ENCODE results near the gene KCNIP4.

KCNIP4 gene

GRCh38 chr4:21469438-21470300 is 478.9 kb downstream of the KCNIP4 start:
- no peak overlapping the region for H3K4me3 Mint-ChIP-seq
- H3K27ac Mint-ChIP-seq = no peak overlapping the region
- no peaks in the 10 kb centered on the region for H3K36me3 Mint-ChIP-seq
- H3K4me1 Mint-ChIP-seq = no peaks in the 10 kb centered on the region
- DNase-seq (no peak), ATAC-seq (replicated peaks) (no peak)
- no peaks in the 10 kb centered on the region for H3K9me3 Mint-ChIP-seq
- no peaks in the 10 kb centered on the region for H3K27me3 Mint-ChIP-seq

- peaks cover 0 to 1% of the 10 kb centered on the region in 2 donors for H3K9me3 Mint-ChIP-seq
- H3K4me3 Mint-ChIP-seq = no peak overlapping the region
- no peaks in the 10 kb centered on the region for H3K4me1 Mint-ChIP-seq
- ATAC-seq (replicated peaks) = no peak
- H3K36me3 Mint-ChIP-seq = no peaks in the 10 kb centered on the region
- no peak overlapping the region for H3K27ac Mint-ChIP-seq
- DNase-seq = no peak
- H3K27me3 Mint-ChIP-seq = no peaks in the 10 kb centered on the region
Measured at GRCh38 chr4:21467551-21467950, 481.0 kb downstream of the KCNIP4 start.

GRCh38 chr4:21457086-21457840 is 491.3 kb downstream of the KCNIP4 start:
- Mint-ChIP-seq H3K27me3 (no peaks in the 10 kb centered on the region), H3K36me3 (no peaks in the 10 kb centered on the region)

GRCh38 chr4:21454831-21455230 is 493.7 kb downstream of the KCNIP4 start:
- H3K36me3 Mint-ChIP-seq = no peaks in the 10 kb centered on the region
- H3K27me3 Mint-ChIP-seq = no peaks in the 10 kb centered on the region

More at GRCh38 chr4:21457086-21457840, 491.3 kb downstream of the KCNIP4 start:
- H3K27ac Mint-ChIP-seq = no peak overlapping the region
- H3K4me3 Mint-ChIP-seq = no peak overlapping the region
- H3K4me1 Mint-ChIP-seq = no peaks in the 10 kb centered on the region
- no peak for ATAC-seq (replicated peaks)
- DNase-seq = no peak
- H3K9me3 Mint-ChIP-seq = peaks cover 0 to 3% of the 10 kb centered on the region in 2 donors

GRCh38 chr4:21454201-21454600 is 494.4 kb downstream of the KCNIP4 start:
- no peak for ATAC-seq (replicated peaks)
- DNase-seq = no peak
- Mint-ChIP-seq H3K27ac (no peak overlapping the region), H3K27me3 (no peaks in the 10 kb centered on the region), H3K4me1 (no peaks in the 10 kb centered on the region), H3K4me3 (no peak overlapping the region), H3K36me3 (no peaks in the 10 kb centered on the region), H3K9me3 (peaks cover 0 to 3% of the 10 kb centered on the region in 2 donors)

More at GRCh38 chr4:21454831-21455230, 493.7 kb downstream of the KCNIP4 start:
- Mint-ChIP-seq H3K4me1 (no peaks in the 10 kb centered on the region), H3K4me3 (no peak overlapping the region), H3K9me3 (peaks cover 0 to 3% of the 10 kb centered on the region in 2 donors), H3K27ac (no peak overlapping the region)
- DNase-seq (no peak), ATAC-seq (replicated peaks) (no peak)

GRCh38 chr4:21452931-21453330 is 495.6 kb downstream of the KCNIP4 start:
- DNase-seq (no peak), ATAC-seq (replicated peaks) (no peak)
- no peak overlapping the region for H3K27ac Mint-ChIP-seq
- no peak overlapping the region for H3K4me3 Mint-ChIP-seq
- no peaks in the 10 kb centered on the region for H3K4me1 Mint-ChIP-seq
- peaks cover 0 to 3% of the 10 kb centered on the region in 2 donors for H3K9me3 Mint-ChIP-seq
- no peaks in the 10 kb centered on the region for H3K36me3 Mint-ChIP-seq
- no peaks in the 10 kb centered on the region for H3K27me3 Mint-ChIP-seq

GRCh38 chr4:21451032-21451431 is 497.5 kb downstream of the KCNIP4 start:
- H3K36me3 Mint-ChIP-seq = no peaks in the 10 kb centered on the region
- no peaks in the 10 kb centered on the region for H3K27me3 Mint-ChIP-seq
- no peak overlapping the region for H3K27ac Mint-ChIP-seq
- no peak overlapping the region for H3K4me3 Mint-ChIP-seq
- no peaks in the 10 kb centered on the region for H3K4me1 Mint-ChIP-seq
- no peaks in the 10 kb centered on the region for H3K9me3 Mint-ChIP-seq
- ATAC-seq (replicated peaks) (no peak), DNase-seq (no peak)

GRCh38 chr4:21450331-21450730 is 498.2 kb downstream of the KCNIP4 start:
- H3K4me1 Mint-ChIP-seq = no peaks in the 10 kb centered on the region
- H3K27ac Mint-ChIP-seq = no peak overlapping the region
- no peaks in the 10 kb centered on the region for H3K36me3 Mint-ChIP-seq
- H3K4me3 Mint-ChIP-seq = no peak overlapping the region
- no peak for DNase-seq
- no peaks in the 10 kb centered on the region for H3K27me3 Mint-ChIP-seq
- ATAC-seq (replicated peaks) = no peak
- no peaks in the 10 kb centered on the region for H3K9me3 Mint-ChIP-seq

- no peaks in the 10 kb centered on the region for H3K36me3 Mint-ChIP-seq
- ATAC-seq (replicated peaks) (no peak), DNase-seq (no peak)
- H3K4me1 Mint-ChIP-seq = no peaks in the 10 kb centered on the region
- H3K9me3 Mint-ChIP-seq = peaks cover 0 to 4% of the 10 kb centered on the region in 2 donors
- no peak overlapping the region for H3K4me3 Mint-ChIP-seq
- no peaks in the 10 kb centered on the region for H3K27me3 Mint-ChIP-seq
- no peak overlapping the region for H3K27ac Mint-ChIP-seq
Measured at GRCh38 chr4:21447301-21448054, 501.1 kb downstream of the KCNIP4 start.

- Mint-ChIP-seq H3K27me3 (no peaks in the 10 kb centered on the region), H3K9me3 (peaks cover 3 to 4% of the 10 kb centered on the region in 2 donors), H3K27ac (no peak overlapping the region), H3K4me1 (no peaks in the 10 kb centered on the region), H3K36me3 (no peaks in the 10 kb centered on the region), H3K4me3 (no peak overlapping the region)
- DNase-seq (no peak), ATAC-seq (replicated peaks) (no peak)
Measured at GRCh38 chr4:21420166-21420565, 528.4 kb downstream of the KCNIP4 start.

GRCh38 chr4:21415728-21416127 is 532.8 kb downstream of the KCNIP4 start:
- H3K4me1 Mint-ChIP-seq = no peaks in the 10 kb centered on the region
- H3K4me3 Mint-ChIP-seq = no peak overlapping the region
- DNase-seq (no peak), ATAC-seq (replicated peaks) (no peak)
- H3K36me3 Mint-ChIP-seq = no peaks in the 10 kb centered on the region
- peaks cover 1 to 9% of the 10 kb centered on the region in 2 donors for H3K9me3 Mint-ChIP-seq
- no peak overlapping the region for H3K27ac Mint-ChIP-seq
- no peaks in the 10 kb centered on the region for H3K27me3 Mint-ChIP-seq

GRCh38 chr4:21413807-21414370 is 534.7 kb downstream of the KCNIP4 start:
- ATAC-seq (replicated peaks) = no peak
- peaks cover 4 to 9% of the 10 kb centered on the region in 2 donors for H3K9me3 Mint-ChIP-seq
- no peaks in the 10 kb centered on the region for H3K36me3 Mint-ChIP-seq
- no peaks in the 10 kb centered on the region for H3K4me1 Mint-ChIP-seq
- no peak overlapping the region for H3K4me3 Mint-ChIP-seq
- H3K27me3 Mint-ChIP-seq = no peaks in the 10 kb centered on the region
- H3K27ac Mint-ChIP-seq = no peak overlapping the region
- no peak for DNase-seq

- H3K4me1 Mint-ChIP-seq = no peaks in the 10 kb centered on the region
- H3K4me3 Mint-ChIP-seq = no peak overlapping the region
- no peaks in the 10 kb centered on the region for H3K36me3 Mint-ChIP-seq
Measured at GRCh38 chr4:21411086-21411485, 537.5 kb downstream of the KCNIP4 start.

GRCh38 chr4:21410372-21410771 is 538.2 kb downstream of the KCNIP4 start:
- Mint-ChIP-seq H3K4me3 (no peak overlapping the region), H3K9me3 (peaks cover 4 to 5% of the 10 kb centered on the region in 2 donors)
- no peak for DNase-seq

More at GRCh38 chr4:21411086-21411485, 537.5 kb downstream of the KCNIP4 start:
- ATAC-seq (replicated peaks) = no peak
- Mint-ChIP-seq H3K27ac (no peak overlapping the region), H3K27me3 (no peaks in the 10 kb centered on the region), H3K9me3 (peaks cover 4 to 5% of the 10 kb centered on the region in 2 donors)
- no peak for DNase-seq

More at GRCh38 chr4:21410372-21410771, 538.2 kb downstream of the KCNIP4 start:
- Mint-ChIP-seq H3K4me1 (no peaks in the 10 kb centered on the region), H3K36me3 (no peaks in the 10 kb centered on the region), H3K27me3 (no peaks in the 10 kb centered on the region), H3K27ac (no peak overlapping the region)
- no peak for ATAC-seq (replicated peaks)
